Upper lobe of left lung (tissue), 6 donors: ENCODE data around the gene TMEM79. TPM values are rescaled to one million over a fixed set of nuclear protein-coding genes. Genes with fewer than 3 reads are reported as not detected.

Experiments used
- ATAC-seq, 2 donors: fragments of 200-7000 bp; cut with Tn5 transposase; one replicate each; pipeline ENCODE4 v1.9.1; 2022; ENCODE audit warnings: mild to moderate bottlenecking in 2 of 2, moderate library complexity in 2 of 2; ENCODE audit not compliant: low FRiP score in 2 of 2
- DNase-seq, 2 donors: peaks; one replicate each; pipeline ENCODE4 v3.0.0-alpha.2; 2019 to 2020
- H3K27ac ChIP-seq, 4 donors: fragments of 200-600 bp; sonication (generic); one replicate each; pipeline ENCODE4 v1.5.1; 2016 to 2019
- H3K27me3 ChIP-seq, 4 donors: fragments of 200-600 bp; sonication (generic); one replicate each; pipeline ENCODE4 v1.5.1; 2017 to 2019
- H3K36me3 ChIP-seq, 4 donors: fragments of 200-600 bp; sonication (generic); one replicate each; pipeline ENCODE4 v1.5.1; 2016 to 2019
- H3K4me1 ChIP-seq, 4 donors: fragments of 200-600 bp; sonication (generic); one replicate each; pipeline ENCODE4 v1.5.1; 2018 to 2019
- H3K4me3 ChIP-seq, 4 donors: fragments of 200-600 bp; sonication (generic); one replicate each; pipeline ENCODE4 v1.5.1; 2017 to 2019; ENCODE audit warnings: mild to moderate bottlenecking in 2 of 4, moderate library complexity in 1 of 4
- H3K9me3 ChIP-seq, 4 donors: fragments of 200-600 bp; sonication (generic); one replicate each; pipeline ENCODE4 v1.5.1; 2018 to 2019
- EP300 ChIP-seq, 4 donors: sonication (generic); formaldehyde crosslinking; IDR thresholded peaks; one replicate each; pipeline ENCODE4 v1.5.1; 2017; ENCODE audit warnings: antibody characterized with exemption in 4 of 4, control low read depth in 2 of 4
- POLR2A ChIP-seq, 4 donors: fragments of 450-650 bp; IDR thresholded peaks; one replicate each; pipeline ENCODE4 v1.5.1; 2016 to 2017; ENCODE audit warnings: antibody characterized with exemption in 4 of 4, mild to moderate bottlenecking in 2 of 4
- POLR2AphosphoS5 ChIP-seq, 2 donors: sonication (generic); formaldehyde crosslinking; IDR thresholded peaks; one replicate each; pipeline ENCODE4 v1.5.1; 2017; ENCODE audit warnings: antibody characterized with exemption in 2 of 2
- WGBS, 2 donors: methylation state at CpG; one replicate each; pipeline ENCODE4 v1.1.5; 2017 to 2018; 5-methylcytosine and 5-hydroxymethylcytosine counted together
- total RNA-seq, 6 donors: library from RNA; depleted of rRNA in 4 of 6; stranded (reverse); fragments of >200 nt in 4 of 6; gene quantifications; one replicate each; pipeline versions ENCODE4 v1.1.0 to v1.2.1, GENCODE V29; 2016 to 2021
- TF ChIP-seq, protein P1 (sequence below), 6 experiments: fragments of 450-650 bp in 4 of 6; fragments of 200-600 bp in 2 of 6; sonication (generic) in 2 of 6; IDR thresholded peaks; one replicate each; pipeline ENCODE4 v1.5.1; 2016 to 2019; ENCODE audit warnings: antibody characterized with exemption in 6 of 6
- donor health status: DM: no; HTN: no; CAD: no; lungs with moderate emphysema.
- donor health status: DM: no; HTN: yes; CAD: no; lungs with severe emphysema.

TMEM79 gene
- total RNA-seq, 6 donors from 2014 or later: 1.3 to 10.5 (median 3.1) TPM

DNA sequence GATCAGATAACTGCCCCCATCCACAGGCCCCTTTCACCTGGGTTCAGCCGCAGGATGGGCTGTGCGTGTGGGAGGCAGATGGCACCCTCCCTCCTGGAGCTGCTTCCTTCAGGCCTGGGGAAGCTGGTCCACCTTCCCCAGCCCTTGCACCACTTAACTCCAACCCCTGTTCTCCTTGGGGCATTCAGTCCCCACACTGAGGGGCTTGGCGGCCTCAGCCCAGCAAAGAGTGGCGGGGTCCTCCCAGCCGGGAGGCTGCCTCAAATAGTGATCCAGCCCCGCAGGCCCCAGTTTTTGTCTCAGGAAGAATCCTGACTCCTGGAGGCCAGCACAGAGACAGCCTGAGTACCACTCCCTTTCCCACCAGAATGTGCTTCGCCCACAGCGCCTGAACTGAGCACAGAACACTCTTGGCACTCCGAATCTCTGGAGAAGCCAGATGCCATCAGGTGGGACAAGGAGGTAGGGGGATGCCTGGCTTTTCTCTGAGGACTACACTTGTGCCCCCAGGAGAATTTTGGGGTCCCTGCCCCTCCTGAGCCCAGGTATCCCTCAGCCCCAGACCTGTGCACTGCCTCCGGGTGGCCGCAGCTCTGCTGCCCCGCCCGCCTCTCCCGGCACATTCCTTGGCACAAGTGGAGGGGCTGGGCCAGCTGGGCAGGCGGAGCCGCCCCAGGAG, 37.2 kb upstream of the TMEM79 start:
- no peak overlapping the region for H3K27ac ChIP-seq
- H3K4me1 ChIP-seq: peaks cover 14 to 35% (median 32%) of the 10 kb centered on the region in 4 donors
- ATAC-seq (peak in 1 of 2 donors; percentile 52), DNase-seq (peak in 1 of 2 donors; percentile 84)
- 57 to 71% methylated on average over 7 to 16 of the region's 16 CpGs for WGBS, 2 donors
- peaks cover 0 to 8% (median 0%) of the 10 kb centered on the region in 4 donors for H3K27me3 ChIP-seq
- H3K9me3 ChIP-seq: no peaks in the 10 kb centered on the region
- TF ChIP-seq EP300 (IDR thresholded peaks at IDR 0.05) (no peak), POLR2A (IDR thresholded peaks at IDR 0.05) (no peak), POLR2AphosphoS5 (IDR thresholded peaks at IDR 0.05) (no peak)
- TF ChIP-seq, protein P1, sequence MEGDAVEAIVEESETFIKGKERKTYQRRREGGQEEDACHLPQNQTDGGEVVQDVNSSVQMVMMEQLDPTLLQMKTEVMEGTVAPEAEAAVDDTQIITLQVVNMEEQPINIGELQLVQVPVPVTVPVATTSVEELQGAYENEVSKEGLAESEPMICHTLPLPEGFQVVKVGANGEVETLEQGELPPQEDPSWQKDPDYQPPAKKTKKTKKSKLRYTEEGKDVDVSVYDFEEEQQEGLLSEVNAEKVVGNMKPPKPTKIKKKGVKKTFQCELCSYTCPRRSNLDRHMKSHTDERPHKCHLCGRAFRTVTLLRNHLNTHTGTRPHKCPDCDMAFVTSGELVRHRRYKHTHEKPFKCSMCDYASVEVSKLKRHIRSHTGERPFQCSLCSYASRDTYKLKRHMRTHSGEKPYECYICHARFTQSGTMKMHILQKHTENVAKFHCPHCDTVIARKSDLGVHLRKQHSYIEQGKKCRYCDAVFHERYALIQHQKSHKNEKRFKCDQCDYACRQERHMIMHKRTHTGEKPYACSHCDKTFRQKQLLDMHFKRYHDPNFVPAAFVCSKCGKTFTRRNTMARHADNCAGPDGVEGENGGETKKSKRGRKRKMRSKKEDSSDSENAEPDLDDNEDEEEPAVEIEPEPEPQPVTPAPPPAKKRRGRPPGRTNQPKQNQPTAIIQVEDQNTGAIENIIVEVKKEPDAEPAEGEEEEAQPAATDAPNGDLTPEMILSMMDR (IDR thresholded peaks at IDR 0.05): no peak
- peaks cover 22 to 44% (median 30%) of the 10 kb centered on the region in 4 donors for H3K36me3 ChIP-seq
- H3K4me3 ChIP-seq: no peak overlapping the region

DNA sequence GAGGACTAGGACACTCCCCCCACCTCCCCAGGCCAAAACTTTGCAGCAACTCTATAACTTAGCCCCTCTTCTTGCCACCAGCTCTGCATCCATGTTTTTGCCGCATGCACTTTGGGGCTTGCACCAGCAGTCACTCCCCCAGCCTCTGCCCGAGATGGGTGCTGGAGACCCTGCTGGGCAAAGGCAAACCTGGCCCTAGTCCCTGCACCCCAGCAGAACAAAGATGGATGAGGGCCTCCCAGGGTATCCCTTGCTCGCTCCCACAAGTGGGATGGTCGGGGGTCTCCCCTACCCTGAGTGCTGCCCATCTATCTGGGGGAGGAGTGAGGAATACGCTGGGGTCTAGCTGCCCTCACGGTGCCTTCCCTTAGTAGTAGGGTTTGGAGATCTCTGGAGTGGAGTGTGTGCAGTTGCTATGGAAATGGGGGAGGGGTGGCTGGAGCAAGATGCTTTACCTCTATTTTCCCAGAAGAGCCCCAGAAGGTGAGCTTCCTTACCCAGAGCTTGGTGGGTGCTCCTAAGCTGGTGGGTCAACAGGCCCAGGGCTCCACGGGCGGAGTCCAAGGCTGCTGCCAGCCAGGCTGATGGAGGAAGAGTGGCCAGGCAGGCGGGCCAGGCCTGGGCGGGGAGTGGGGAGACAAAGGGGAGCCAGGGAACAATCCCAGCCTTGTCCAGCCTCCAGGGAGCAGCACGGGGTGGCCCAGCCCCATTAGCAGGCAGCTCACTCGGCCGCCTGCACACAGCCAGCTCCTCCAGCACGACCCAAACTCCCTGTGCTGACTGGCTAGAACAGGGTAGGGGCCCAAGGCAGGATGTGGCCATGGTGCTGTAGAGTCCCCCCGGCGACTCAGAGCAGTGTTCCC, 36.4 kb upstream of the TMEM79 start, which contains the start of gene PAQR6:
PAQR6 (minus strand) TSS at position 597 of the 863 bp plus-strand sequence. CDS start 1,325 bp downstream, outside the sequence.
- H3K4me1 ChIP-seq: peaks cover 18 to 37% (median 33%) of the 10 kb centered on the region in 4 donors
- no peak for TF ChIP-seq EP300 (IDR thresholded peaks at IDR 0.05)
- TF ChIP-seq POLR2AphosphoS5 (IDR thresholded peaks at IDR 0.05): no peak
- TF ChIP-seq, protein P1 (IDR thresholded peaks at IDR 0.05): no peak
- no peak for TF ChIP-seq POLR2A (IDR thresholded peaks at IDR 0.05)
- peak in 1 of 2 donors; percentile 79 for DNase-seq
- H3K27ac ChIP-seq: no peak within 1 kb of the TSS
- peaks cover 30 to 45% (median 37%) of the 10 kb centered on the region in 4 donors for H3K36me3 ChIP-seq
- H3K4me3 ChIP-seq: no peak within 1 kb of the TSS
- 53 to 59% methylated on average over 14 to 16 of the region's 16 CpGs for WGBS, 2 donors
- peaks cover 0 to 8% (median 0%) of the 10 kb centered on the region in 4 donors for H3K27me3 ChIP-seq
- H3K9me3 ChIP-seq: no peaks in the 10 kb centered on the region
- ATAC-seq: peak in 1 of 2 donors; percentile 3

DNA sequence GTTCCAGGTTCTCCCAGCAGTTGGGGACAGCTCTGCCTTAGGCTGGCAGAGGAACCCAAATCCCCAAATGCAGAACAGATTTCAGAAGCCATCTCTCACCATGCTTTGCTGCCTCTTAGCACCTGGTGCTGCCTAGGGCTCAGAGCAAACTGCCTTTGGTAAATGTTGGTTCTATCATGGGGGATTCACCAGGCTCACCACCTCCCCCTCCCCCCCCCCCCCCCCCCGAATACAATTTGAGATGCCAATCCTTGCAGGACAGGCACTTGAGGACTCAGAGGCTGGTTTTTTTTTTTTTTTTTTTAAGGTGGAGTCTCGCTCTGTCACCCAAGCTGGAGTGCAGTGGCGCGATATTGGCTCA, 35.8 kb upstream of the TMEM79 start:
- H3K4me1 ChIP-seq: peaks cover 18 to 37% (median 33%) of the 10 kb centered on the region in 4 donors
- peaks cover 33 to 51% (median 42%) of the 10 kb centered on the region in 4 donors for H3K36me3 ChIP-seq
- no peak overlapping the region for H3K27ac ChIP-seq
- H3K9me3 ChIP-seq: no peaks in the 10 kb centered on the region
- TF ChIP-seq, protein P1 (IDR thresholded peaks at IDR 0.05): no peak
- no peak for TF ChIP-seq POLR2A (IDR thresholded peaks at IDR 0.05)
- no peak overlapping the region for H3K4me3 ChIP-seq
- 58 to 89% methylated on average over 4 of the region's 4 CpGs for WGBS, 2 donors
- H3K27me3 ChIP-seq: peaks cover 0 to 8% (median 0%) of the 10 kb centered on the region in 4 donors
- DNase-seq (no peak), ATAC-seq (no peak)

DNA sequence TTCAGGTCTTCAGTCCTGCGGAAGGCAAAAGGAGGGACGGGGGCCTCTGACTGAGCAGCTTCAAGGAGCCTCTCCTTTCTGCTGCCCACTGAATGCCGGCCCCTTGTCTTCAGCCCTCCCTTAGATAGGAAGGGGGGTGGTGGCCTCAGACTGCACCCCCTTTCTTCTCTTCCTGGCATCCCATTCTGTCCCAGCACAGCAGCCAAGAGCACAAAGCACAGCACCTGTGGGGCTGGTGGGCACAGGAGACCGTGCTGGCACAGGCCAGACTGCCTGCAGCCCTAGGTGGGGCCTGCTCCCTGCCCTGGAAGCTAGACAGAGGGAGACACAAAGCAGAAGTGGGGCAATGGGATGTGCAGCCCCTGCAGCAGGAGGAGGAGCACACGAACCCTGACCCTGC, 34.5 kb upstream of the TMEM79 start:
- DNase-seq: peak in 1 of 2 donors; percentile 46
- Histone ChIP-seq H3K27ac (no peak overlapping the region), H3K27me3 (peaks cover 0 to 8% (median 0%) of the 10 kb centered on the region in 4 donors), H3K36me3 (peaks cover 33 to 59% (median 51%) of the 10 kb centered on the region in 4 donors), H3K4me1 (peaks cover 18 to 37% (median 33%) of the 10 kb centered on the region in 4 donors), H3K9me3 (no peaks in the 10 kb centered on the region), H3K4me3 (no peak overlapping the region)
- ATAC-seq: no peak
- no peak for TF ChIP-seq EP300 (IDR thresholded peaks at IDR 0.05)
- no peak for TF ChIP-seq POLR2A (IDR thresholded peaks at IDR 0.05)
- TF ChIP-seq, protein P1 (IDR thresholded peaks at IDR 0.05): no peak
- TF ChIP-seq POLR2AphosphoS5 (IDR thresholded peaks at IDR 0.05): no peak
- WGBS, 2 donors: 82 to 94% methylated on average over 4 to 5 of the region's 5 CpGs
